Skeletal muscle tissue (tissue), 5 donors: Measurements from ENCODE around the gene PRPH2. TPM values are rescaled to one million over a fixed set of nuclear protein-coding genes. Genes with fewer than 3 reads are reported as not detected.

Experiments
- H3K27ac ChIP-seq: one replicate; pipeline ENCODE4 v1.7.0; 2013; ENCODE audit warnings: mild to moderate bottlenecking, low read depth, low read length, inconsistent platforms
- H3K27me3 ChIP-seq, 3 donors: one replicate each; pipeline ENCODE4 v1.7.0; 2013; ENCODE audit warnings: low read length in 3 of 3; ENCODE audit not compliant: control insufficient read depth in 3 of 3, insufficient read depth in 3 of 3
- H3K36me3 ChIP-seq, 3 donors: one replicate each; pipeline ENCODE4 v1.7.0; 2013; ENCODE audit warnings: low read length in 3 of 3; ENCODE audit not compliant: control insufficient read depth in 3 of 3, insufficient read depth in 3 of 3
- H3K4me1 ChIP-seq, 3 donors: one replicate each; pipeline ENCODE4 v1.7.0; 2013; ENCODE audit warnings: low read length in 3 of 3, mild to moderate bottlenecking in 3 of 3; ENCODE audit not compliant: control insufficient read depth in 3 of 3, insufficient read depth in 3 of 3
- H3K4me3 ChIP-seq, 3 donors: one replicate each; pipeline ENCODE4 v1.7.0; 2013; ENCODE audit warnings: low read length in 3 of 3
- H3K9ac ChIP-seq, 3 donors: one replicate each; pipeline ENCODE4 v1.7.0; 2013; ENCODE audit warnings: low read length in 3 of 3, mild to moderate bottlenecking in 3 of 3, moderate library complexity in 2 of 3, low read depth in 1 of 3
- H3K9me3 ChIP-seq, 3 donors: one replicate each; pipeline ENCODE4 v1.7.0; 2013; ENCODE audit warnings: low read length in 3 of 3; ENCODE audit not compliant: control insufficient read depth in 3 of 3
- small RNA-seq: library from RNA; depleted of rRNA; stranded (forward); fragments of <200 nt; gene quantifications from one replicate; pipeline ENCODE3, GENCODE V24; 2014
- total RNA-seq: library from RNA; depleted of rRNA; stranded (reverse); fragments of >200 nt; gene quantifications from one replicate; pipeline ENCODE4 v1.2.3, GENCODE V29; 2014
- donor health status: Osteomylitis.

The PRPH2 gene
- total RNA-seq, 1 donor from 2014 or later: 5.7 TPM

GRCh38 chr6:42661540-42662153, 60.8 kb downstream of the PRPH2 start:
- H3K27ac ChIP-seq: no peak overlapping the region

GRCh38 chr6:42659806-42660205, 62.6 kb downstream of the PRPH2 start:
- Histone ChIP-seq H3K9me3 (no peaks in the 10 kb centered on the region), H3K27ac (no peak overlapping the region), H3K9ac (peak overlapping the region in 1 of 3 donors; percentile 24), H3K4me3 (no peak overlapping the region), H3K27me3 (no peaks in the 10 kb centered on the region), H3K4me1 (peaks cover 0 to 5% (median 4%) of the 10 kb centered on the region in 3 donors), H3K36me3 (peaks cover 22 to 55% (median 49%) of the 10 kb centered on the region in 3 donors)

More at GRCh38 chr6:42661540-42662153, 60.8 kb downstream of the PRPH2 start:
- H3K9me3 ChIP-seq: no peaks in the 10 kb centered on the region
- peaks cover 0 to 5% (median 4%) of the 10 kb centered on the region in 3 donors for H3K4me1 ChIP-seq
- H3K36me3 ChIP-seq: peaks cover 26 to 61% (median 51%) of the 10 kb centered on the region in 3 donors
- no peaks in the 10 kb centered on the region for H3K27me3 ChIP-seq
- peak overlapping the region in 1 of 3 donors; percentile 5 for H3K9ac ChIP-seq
- H3K4me3 ChIP-seq: no peak overlapping the region

- Histone ChIP-seq H3K9ac (no peak overlapping the region), H3K4me1 (no peaks in the 10 kb centered on the region), H3K4me3 (no peak overlapping the region), H3K27ac (no peak overlapping the region), H3K36me3 (peaks cover 20 to 59% (median 56%) of the 10 kb centered on the region in 3 donors), H3K27me3 (no peaks in the 10 kb centered on the region), H3K9me3 (no peaks in the 10 kb centered on the region)
Observed at GRCh38 chr6:42653851-42654250, 68.5 kb downstream of the PRPH2 start.

DNA sequence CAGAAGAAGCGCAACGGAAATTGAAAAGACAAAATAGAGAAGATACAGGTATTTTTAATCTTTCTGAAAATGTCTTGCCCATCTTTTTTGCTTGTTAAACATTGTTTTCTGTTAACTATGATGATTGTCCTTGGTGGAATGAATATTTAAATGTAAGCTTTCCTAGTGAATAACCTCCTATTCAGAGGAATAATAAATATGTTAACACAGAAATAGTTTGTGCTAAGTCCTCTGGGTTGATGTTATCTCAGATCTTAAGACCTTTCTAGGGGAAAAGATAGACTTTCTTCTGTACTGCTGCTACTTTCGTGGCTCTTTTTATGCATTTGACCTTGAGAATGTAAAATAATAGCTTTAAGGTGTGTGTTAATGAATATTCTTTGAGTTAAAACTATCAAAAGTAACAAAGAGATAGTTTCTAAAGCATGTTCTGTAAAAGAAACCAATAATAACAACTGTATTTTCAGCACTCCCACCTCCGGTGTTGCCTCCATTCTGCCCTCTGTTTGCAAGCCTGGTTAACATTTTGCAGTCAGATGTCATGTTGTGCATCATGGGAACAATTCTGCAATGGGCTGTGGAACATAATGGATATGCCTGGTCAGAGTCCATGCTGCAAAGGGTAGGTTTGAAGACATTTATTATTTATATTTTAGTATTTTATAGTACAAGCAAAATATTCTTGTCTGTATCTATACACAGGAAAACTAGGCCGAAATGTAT, 70.2 kb downstream of the PRPH2 start:
- Histone ChIP-seq H3K9me3 (no peaks in the 10 kb centered on the region), H3K4me3 (no peak overlapping the region), H3K9ac (no peak overlapping the region), H3K4me1 (no peaks in the 10 kb centered on the region), H3K27ac (no peak overlapping the region), H3K27me3 (no peaks in the 10 kb centered on the region), H3K36me3 (peaks cover 16 to 53% (median 53%) of the 10 kb centered on the region in 3 donors)

Small RNA genes lying within 50 kb of the gene (small RNA-seq; reads per million reads assigned to genes)
- not detected for gene RNU6-890P

Other genes starting within 250 kb of the PRPH2 start
- gene UBR2, start 158.6 kb downstream of the PRPH2 start, total RNA-seq: 24.0 TPM
- gene TBCC, start 23.5 kb upstream of the PRPH2 start, total RNA-seq: 57.9 TPM
- gene BICRAL, start 59.5 kb upstream of the PRPH2 start, total RNA-seq: 10.4 TPM
- gene RPL7L1, start 157.0 kb upstream of the PRPH2 start, total RNA-seq: 71.5 TPM
- 1.0 TPM for gene PTCRA, start 193.5 kb upstream of the PRPH2 start, total RNA-seq
- gene CNPY3, start 206.9 kb upstream of the PRPH2 start, total RNA-seq: 9.4 TPM
- not detected for gene GNMT, start 238.2 kb upstream of the PRPH2 start, total RNA-seq